NCI-H2171 (cell line): ENCODE data around the gene ACKR4.
"Not testable (repeated sequence)": the region's sequence is repeated elsewhere in the genome, so short reads cannot be mapped to it uniquely, and the experiment has no call there.

Experiments
- DNase-seq: peaks from one replicate; lab custom pipeline; 2025; lab: John Stamatoyannopoulos, UW

Gene ACKR4

GRCh38 chr3:132596816-132597433 lies at the start of gene ACKR4:
Gene ACKR4, plus strand, starts transcription at chr3:132597270. Its CDS starts 3,128 bp downstream, at chr3:132600398.
- no peak for DNase-seq

- DNase-seq: no peak
Measured at GRCh38 chr3:132549169-132549568, 47.9 kb upstream of the ACKR4 start.

GRCh38 chr3:132549890-132550578 lies 47.0 kb upstream of the ACKR4 start:
- DNase-seq: no peak

- DNase-seq: no peak
Measured at GRCh38 chr3:132550579-132551305, 46.3 kb upstream of the ACKR4 start.

- no peak for DNase-seq
Measured at GRCh38 chr3:132553826-132554225, 43.2 kb upstream of the ACKR4 start.

- DNase-seq: no peak
Measured at GRCh38 chr3:132554437-132554836, 42.6 kb upstream of the ACKR4 start.

GRCh38 chr3:132555306-132556035 lies 41.6 kb upstream of the ACKR4 start:
- DNase-seq: no peak

GRCh38 chr3:132556036-132556386 lies 41.1 kb upstream of the ACKR4 start:
- not testable (repeated sequence) for DNase-seq

GRCh38 chr3:132556508-132557159 lies 40.4 kb upstream of the ACKR4 start:
- no peak for DNase-seq

GRCh38 chr3:132561003-132561402 lies 36.1 kb upstream of the ACKR4 start:
- no peak for DNase-seq

- DNase-seq: no peak
Measured at GRCh38 chr3:132563420-132564069, 33.5 kb upstream of the ACKR4 start.

- no peak for DNase-seq
Measured at GRCh38 chr3:132564070-132564465, 33.0 kb upstream of the ACKR4 start.

GRCh38 chr3:132568422-132568821 lies 28.6 kb upstream of the ACKR4 start:
- DNase-seq: no peak

GRCh38 chr3:132569153-132569552 lies 27.9 kb upstream of the ACKR4 start:
- no peak for DNase-seq

GRCh38 chr3:132569580-132569979 lies 27.5 kb upstream of the ACKR4 start:
- DNase-seq: no peak

- no peak for DNase-seq
Measured at GRCh38 chr3:132570016-132570415, 27.1 kb upstream of the ACKR4 start.

- no peak for DNase-seq
Measured at GRCh38 chr3:132573797-132574211, 23.3 kb upstream of the ACKR4 start.

- no peak for DNase-seq
Measured at GRCh38 chr3:132587401-132587800, 9.7 kb upstream of the ACKR4 start.

- DNase-seq: no peak
Measured at GRCh38 chr3:132592216-132592615, 4.9 kb upstream of the ACKR4 start.

- DNase-seq: no peak
Measured at GRCh38 chr3:132593241-132593946, 3.7 kb upstream of the ACKR4 start.

GRCh38 chr3:132593947-132594323 lies 3.1 kb upstream of the ACKR4 start:
- no peak for DNase-seq
